GM23338 (cell line): ENCODE results near the gene CEBPZ. TPM values are rescaled to one million over a fixed set of nuclear protein-coding genes. Genes with fewer than 3 reads are reported as not detected.

Experiments used
- ATAC-seq: fragments of 200-7000 bp; cut with Tn5 transposase; 3 replicates; pipeline ENCODE4 v1.9.1; 2020
- DNase-seq: peaks from one replicate; pipeline ENCODE4 v3.0.0-alpha.2; 2015; ENCODE audit warnings: low spot score
- H2AFZ ChIP-seq: fragments of 200-600 bp; sonication (generic); 2 replicates; pipeline ENCODE4 v1.8.0; 2016; ENCODE audit warnings: antibody characterized with exemption, mild to moderate bottlenecking, moderate library complexity
- H3F3A ChIP-seq: fragments of 200-600 bp; sonication (generic); replicated peaks from 2 replicates; pipeline ENCODE4 v1.8.0; 2017; ENCODE audit warnings: antibody characterized with exemption, mixed run types, low read depth
- H3K27ac ChIP-seq: fragments of 200-600 bp; sonication (generic); 2 replicates; pipeline ENCODE4 v1.6.1; 2016; ENCODE audit warnings: low read depth
- H3K27me3 ChIP-seq: fragments of 200-600 bp; sonication (generic); 2 replicates; pipeline ENCODE4 v1.8.0; 2016; ENCODE audit warnings: mild to moderate bottlenecking, mixed run types, moderate library complexity; ENCODE audit not compliant: insufficient read depth
- H3K36me3 ChIP-seq: fragments of 200-600 bp; sonication (generic); 2 replicates; pipeline ENCODE4 v1.8.0; 2016; ENCODE audit warnings: mild to moderate bottlenecking; ENCODE audit not compliant: insufficient read depth
- H3K4me1 ChIP-seq: fragments of 200-600 bp; sonication (generic); 2 replicates; pipeline ENCODE4 v1.8.0; 2016; ENCODE audit warnings: mild to moderate bottlenecking, moderate library complexity; ENCODE audit not compliant: insufficient read depth
- H3K4me2 ChIP-seq: fragments of 200-600 bp; sonication (generic); 2 replicates; pipeline ENCODE4 v1.7.1; 2017; ENCODE audit warnings: mixed run types
- H3K4me3 ChIP-seq: fragments of 200-600 bp; sonication (generic); 2 replicates; pipeline ENCODE4 v1.6.1; 2016; ENCODE audit warnings: mixed run types
- H3K79me2 ChIP-seq: fragments of 200-600 bp; sonication (generic); replicated peaks from 2 replicates; pipeline ENCODE4 v1.8.0; 2017; ENCODE audit warnings: mild to moderate bottlenecking; ENCODE audit not compliant: insufficient read depth
- H3K9me2 ChIP-seq: fragments of 200-600 bp; sonication (generic); 2 replicates; pipeline ENCODE4 v1.8.0; 2017; ENCODE audit not compliant: insufficient read depth
- H4K20me1 ChIP-seq: fragments of 200-600 bp; sonication (generic); replicated peaks from 2 replicates; pipeline ENCODE4 v1.8.0; 2017; ENCODE audit warnings: mild to moderate bottlenecking; ENCODE audit not compliant: insufficient read depth
- H3K27ac Mint-ChIP-seq: 2 replicates; pipeline ENCODE4 v1.8.0; 2020; ENCODE audit warnings: inconsistent platforms, mild to moderate bottlenecking, moderate library complexity, mixed read lengths
- H3K27me3 Mint-ChIP-seq: 3 replicates; pipeline ENCODE4 v1.8.0; 2022; ENCODE audit warnings: low read depth, mild to moderate bottlenecking, moderate library complexity, mixed read lengths, inconsistent platforms; ENCODE audit not compliant: insufficient read depth, poor library complexity
- H3K36me3 Mint-ChIP-seq: 3 replicates; pipeline ENCODE4 v1.8.0; 2021; ENCODE audit warnings: low read depth, mild to moderate bottlenecking, inconsistent platforms, moderate library complexity, mixed read lengths
- H3K4me1 Mint-ChIP-seq: 3 replicates; pipeline ENCODE4 v1.8.0; 2020; ENCODE audit warnings: mild to moderate bottlenecking, inconsistent platforms, mixed read lengths
- H3K4me3 Mint-ChIP-seq: 3 replicates; pipeline ENCODE4 v1.8.0; 2021; ENCODE audit warnings: moderate library complexity, mild to moderate bottlenecking, inconsistent platforms, mixed read lengths
- H3K9me3 Mint-ChIP-seq: 3 replicates; pipeline ENCODE4 v1.8.0; 2020; ENCODE audit warnings: moderate library complexity, mild to moderate bottlenecking, inconsistent platforms, mixed read lengths
- CREB1 ChIP-seq: fragments of 250-450 bp; sonication (Bioruptor Pico); IDR thresholded peaks from 2 replicates; pipeline ENCODE4 v1.5.0; 2020; ENCODE audit warnings: low read depth, mild to moderate bottlenecking, moderate library complexity
- CTCF ChIP-seq, 2 experiments: fragments of 200-600 bp in 1 of 2; sonication (generic) in 1 of 2; conservative IDR thresholded peaks; 2 replicates each; pipeline versions ENCODE4 v1.5.1 to v1.6.1; 2016 to 2017; ENCODE audit warnings: antibody characterized with exemption in 2 of 2, low read depth in 2 of 2, mild to moderate bottlenecking in 2 of 2, moderate library complexity in 1 of 2
- ETS1 ChIP-seq: IDR thresholded peaks from 2 replicates; pipeline ENCODE4 v1.6.1; 2016; ENCODE audit warnings: antibody characterized with exemption
- EZH2 ChIP-seq: fragments of 200-600 bp; sonication (generic); IDR thresholded peaks from one replicate; pipeline ENCODE4 v1.8.0; 2017; ENCODE audit warnings: antibody characterized with exemption, mild to moderate bottlenecking, low read depth; ENCODE audit not compliant: unreplicated experiment
- EZH2phosphoT487 ChIP-seq: fragments of 200-600 bp; sonication (generic); IDR thresholded peaks from one replicate; pipeline ENCODE4 v1.8.1; 2018; ENCODE audit warnings: antibody characterized with exemption; ENCODE audit not compliant: unreplicated experiment
- JUNB ChIP-seq: IDR thresholded peaks from one replicate; pipeline ENCODE4 v1.6.1; 2016; ENCODE audit warnings: antibody characterized with exemption; ENCODE audit not compliant: unreplicated experiment
- NANOG ChIP-seq: IDR thresholded peaks from 2 replicates; pipeline ENCODE4 v1.6.1; 2016; ENCODE audit warnings: antibody characterized with exemption, borderline replicate concordance
- POLR2AphosphoS5 ChIP-seq: IDR thresholded peaks from 2 replicates; pipeline ENCODE4 v1.6.1; 2016; ENCODE audit warnings: antibody characterized with exemption, low read depth
- REST ChIP-seq: IDR thresholded peaks from one replicate; pipeline ENCODE4 v1.6.1; 2018; ENCODE audit warnings: antibody characterized with exemption; ENCODE audit not compliant: unreplicated experiment
- STAT1 ChIP-seq: IDR thresholded peaks from one replicate; pipeline ENCODE4 v1.6.1; 2016; ENCODE audit warnings: antibody characterized with exemption; ENCODE audit not compliant: unreplicated experiment
- ZNF114 ChIP-seq: fragments of 250-450 bp; sonication (Bioruptor Pico); IDR thresholded peaks from 2 replicates; pipeline ENCODE4 v1.5.0; 2020; ENCODE audit warnings: mild to moderate bottlenecking, moderate library complexity
- ZNF331 ChIP-seq: fragments of 250-450 bp; sonication (Bioruptor Pico); IDR thresholded peaks from 2 replicates; pipeline ENCODE4 v1.5.0; 2020; ENCODE audit warnings: low read depth, mild to moderate bottlenecking, moderate library complexity
- ZNF462 ChIP-seq: fragments of 250-450 bp; sonication (Bioruptor Pico); IDR thresholded peaks from 2 replicates; pipeline ENCODE4 v1.5.0; 2020; ENCODE audit warnings: mild to moderate bottlenecking, moderate library complexity
- polyA plus RNA-seq: library from polyadenylated mRNA; unstranded; fragments of >200 nt; fragmentation: Nextera tagmentation; extraction: Ambion mirVana; gene quantifications from 2 replicates; pipeline ENCODE4 v1.2.1, GENCODE V29; 2016
- total RNA-seq: library from RNA; depleted of rRNA; stranded (reverse); fragments of >200 nt; shearing (Covaris generic); gene quantifications from 2 replicates; pipeline ENCODE4 v1.2.3, GENCODE V29; 2014

The CEBPZ gene
- total and polyA plus RNA-seq, 2 experiments from 2014 or later, result 133 to 185 TPM

- ATAC-seq (no peak), DNase-seq (no peak)
- Histone ChIP-seq H3K36me3 (peaks cover 87% of the 10 kb centered on the region), H3K4me3 (no peak overlapping the region), H4K20me1 (no peaks in the 10 kb centered on the region), H3K27me3 (no peaks in the 10 kb centered on the region), H2AFZ (no peak overlapping the region), H3K4me2 (no peak overlapping the region), H3K27ac (peak overlapping the region; percentile 17; the same call in 1 of the 2 replicates), H3K79me2 (peaks cover 7% of the 10 kb centered on the region; the same call in 1 of the 2 replicates), H3K9me2 (no peaks in the 10 kb centered on the region), H3K4me1 (no peaks in the 10 kb centered on the region), H3F3A (peaks cover 6% of the 10 kb centered on the region)
- H3K9me3 Mint-ChIP-seq, result no peaks in the 10 kb centered on the region
- H3K27ac Mint-ChIP-seq, result no peak overlapping the region
- no peaks in the 10 kb centered on the region for H3K4me1 Mint-ChIP-seq
- H3K27me3 Mint-ChIP-seq, result no peaks in the 10 kb centered on the region
- TF ChIP-seq CREB1 (CRISPR knock-in tag), result no peak
- TF ChIP-seq ETS1, result no peak
- TF ChIP-seq EZH2phosphoT487, result no peak
- TF ChIP-seq POLR2AphosphoS5, result no peak
- no peak for TF ChIP-seq JUNB
- TF ChIP-seq NANOG, result no peak
- TF ChIP-seq ZNF462 (CRISPR knock-in tag), result no peak
- TF ChIP-seq REST, result no peak
- TF ChIP-seq EZH2, result no peak
- no peak for TF ChIP-seq ZNF114
- TF ChIP-seq CTCF (conservative IDR thresholded peaks at IDR 0.05; ENCODE audit: low read depth in 2 of 2), result no peak
- no peak for TF ChIP-seq ZNF331 (CRISPR knock-in tag)
- no peak for TF ChIP-seq STAT1
- peaks cover 89% of the 10 kb centered on the region for H3K36me3 Mint-ChIP-seq
- H3K4me3 Mint-ChIP-seq, result no peak overlapping the region
Measured at GRCh38 chr2:37243435-37243834, 12.0 kb upstream of the CEBPZ start.
